ENCODE measurements around the gene AFAP1. TPM values are rescaled to one million over a fixed set of nuclear protein-coding genes. Genes with fewer than 3 reads are reported as not detected.
A peak's percentile ranks its signal among the peaks of the same experiment; 100 is the strongest.

The AFAP1 gene
- total RNA-seq, 1 donor from 2014 or later, result 6.8 TPM

DNA sequence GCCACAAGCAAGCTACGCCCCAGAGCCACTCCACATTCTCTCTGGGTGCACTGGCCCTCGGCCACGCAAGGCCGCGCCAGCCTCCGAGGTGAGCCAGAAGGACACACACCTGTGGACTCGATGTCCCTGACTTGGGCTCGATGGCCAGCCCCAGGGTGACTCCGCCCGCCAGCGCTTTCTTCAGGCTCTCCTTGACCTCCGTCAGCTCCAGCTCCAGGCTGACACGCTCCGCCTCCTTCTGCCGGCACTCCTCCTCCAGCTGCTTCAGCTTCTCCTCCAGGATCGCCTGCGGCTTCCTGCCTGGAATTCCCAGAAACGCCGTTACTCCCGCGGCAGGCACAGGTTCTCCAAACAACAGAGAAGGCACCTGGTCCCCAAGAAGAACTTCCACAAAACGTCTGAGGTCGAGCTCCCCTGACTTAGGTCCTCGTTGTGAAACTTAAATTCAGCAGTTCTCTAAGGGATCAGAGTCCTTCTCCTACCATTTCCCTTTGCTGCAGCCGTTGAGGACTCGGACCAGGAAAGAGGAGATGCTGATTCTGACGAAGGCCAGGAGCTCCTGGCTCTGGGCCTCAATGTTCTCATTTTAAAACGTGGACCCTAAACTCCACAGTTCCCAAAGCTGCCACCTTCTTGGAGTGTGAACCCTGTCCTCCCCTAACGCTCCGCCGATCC, 166.8 kb downstream of the AFAP1 start:
- H3K27me3 ChIP-seq (ENCODE audit: control insufficient read depth, insufficient read depth, low read length), result no peaks in the 10 kb centered on the region
- peaks cover 38% of the 10 kb centered on the region for H3K36me3 ChIP-seq (ENCODE audit: control insufficient read depth, insufficient read depth, low read length)
- FAIRE-seq, result no peak
- no peak overlapping the region for H3K4me3 ChIP-seq (ENCODE audit: low read depth, low read length)
- DNase-seq (ENCODE audit: low read depth), result no peak
- TF ChIP-seq, protein P1, sequence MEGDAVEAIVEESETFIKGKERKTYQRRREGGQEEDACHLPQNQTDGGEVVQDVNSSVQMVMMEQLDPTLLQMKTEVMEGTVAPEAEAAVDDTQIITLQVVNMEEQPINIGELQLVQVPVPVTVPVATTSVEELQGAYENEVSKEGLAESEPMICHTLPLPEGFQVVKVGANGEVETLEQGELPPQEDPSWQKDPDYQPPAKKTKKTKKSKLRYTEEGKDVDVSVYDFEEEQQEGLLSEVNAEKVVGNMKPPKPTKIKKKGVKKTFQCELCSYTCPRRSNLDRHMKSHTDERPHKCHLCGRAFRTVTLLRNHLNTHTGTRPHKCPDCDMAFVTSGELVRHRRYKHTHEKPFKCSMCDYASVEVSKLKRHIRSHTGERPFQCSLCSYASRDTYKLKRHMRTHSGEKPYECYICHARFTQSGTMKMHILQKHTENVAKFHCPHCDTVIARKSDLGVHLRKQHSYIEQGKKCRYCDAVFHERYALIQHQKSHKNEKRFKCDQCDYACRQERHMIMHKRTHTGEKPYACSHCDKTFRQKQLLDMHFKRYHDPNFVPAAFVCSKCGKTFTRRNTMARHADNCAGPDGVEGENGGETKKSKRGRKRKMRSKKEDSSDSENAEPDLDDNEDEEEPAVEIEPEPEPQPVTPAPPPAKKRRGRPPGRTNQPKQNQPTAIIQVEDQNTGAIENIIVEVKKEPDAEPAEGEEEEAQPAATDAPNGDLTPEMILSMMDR (IDR thresholded peaks at IDR 0.05; ENCODE audit: insufficient read depth, low read length, severe bottlenecking), result no peak

DNA sequence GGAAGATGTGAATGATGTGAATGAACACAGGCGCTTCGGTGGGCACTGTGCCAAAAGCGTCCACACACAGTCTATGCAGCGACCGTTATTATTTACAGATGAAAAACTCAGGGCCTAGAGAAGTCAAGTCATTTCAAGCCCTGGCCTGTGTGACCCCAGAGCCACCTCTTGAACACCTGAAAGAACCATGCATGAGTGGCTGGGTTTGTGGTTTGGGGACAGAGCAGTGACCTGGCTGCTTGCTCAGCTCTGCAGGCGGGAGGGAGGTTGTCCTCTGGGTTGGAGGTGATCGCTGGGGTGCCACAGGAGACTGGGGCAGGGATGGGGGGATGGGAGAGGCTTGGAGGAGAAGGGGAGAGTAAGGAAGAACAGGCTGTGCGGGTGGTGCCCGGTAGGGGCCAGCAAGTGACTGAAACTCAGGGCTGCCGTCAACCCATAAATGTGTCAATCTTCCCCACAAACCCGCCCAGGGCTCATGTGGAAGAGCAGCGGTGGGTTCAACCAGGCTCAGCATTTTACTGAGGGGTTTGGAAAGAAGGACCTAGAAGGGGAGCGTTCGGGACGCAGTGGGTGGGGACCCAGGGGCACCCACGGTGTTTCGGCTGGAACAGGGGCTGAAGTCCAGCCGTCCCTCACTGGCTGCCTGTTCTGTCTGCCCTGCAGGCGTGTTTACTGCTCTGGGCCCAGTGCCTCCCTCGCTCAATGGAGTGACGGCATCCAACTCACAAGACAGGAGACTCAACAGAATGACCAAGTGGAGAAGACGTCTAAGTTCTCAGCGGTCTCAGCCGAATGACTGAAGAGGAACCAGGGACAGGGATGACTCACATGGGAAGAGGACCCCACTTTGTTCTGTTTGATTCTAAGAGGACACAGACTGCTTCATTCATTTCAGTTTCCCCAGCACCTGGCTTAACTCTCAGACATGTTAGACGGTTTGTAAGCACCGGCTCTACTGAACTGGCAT, 167.8 kb downstream of the AFAP1 start:
- no peak for FAIRE-seq
- peaks cover 36% of the 10 kb centered on the region for H3K36me3 ChIP-seq (ENCODE audit: control insufficient read depth, insufficient read depth, low read length)
- TF ChIP-seq, protein P1 (IDR thresholded peaks at IDR 0.05; ENCODE audit: insufficient read depth, low read length, severe bottlenecking), result no peak
- H3K27me3 ChIP-seq (ENCODE audit: control insufficient read depth, insufficient read depth, low read length), result no peaks in the 10 kb centered on the region
- no peak overlapping the region for H3K4me3 ChIP-seq (ENCODE audit: low read depth, low read length)
- no peak for DNase-seq (ENCODE audit: low read depth)

DNA sequence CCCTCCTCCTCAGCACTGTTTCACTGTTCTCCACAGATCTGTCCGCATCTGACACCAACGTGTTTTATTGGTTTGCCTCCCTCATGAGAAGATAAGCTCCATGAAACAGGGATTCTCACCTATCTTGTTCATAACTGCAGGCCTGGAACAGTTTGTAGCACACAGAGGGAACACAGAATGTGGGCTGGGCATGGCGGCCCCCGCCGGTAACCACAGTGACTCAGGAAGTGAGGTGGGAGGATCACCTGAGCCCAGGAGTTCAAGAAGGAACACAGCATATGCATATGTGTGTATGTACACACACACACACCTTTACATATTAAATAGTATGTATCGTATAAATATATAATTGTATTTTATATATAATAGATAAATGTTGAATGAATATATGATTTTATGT, 168.6 kb downstream of the AFAP1 start:
- Histone ChIP-seq H3K36me3 (ENCODE audit: control insufficient read depth, insufficient read depth, low read length) (peaks cover 39% of the 10 kb centered on the region), H3K27me3 (ENCODE audit: control insufficient read depth, insufficient read depth, low read length) (no peaks in the 10 kb centered on the region), H3K4me3 (ENCODE audit: low read depth, low read length) (no peak overlapping the region)
- TF ChIP-seq, protein P1 (IDR thresholded peaks at IDR 0.05; ENCODE audit: insufficient read depth, low read length, severe bottlenecking), result no peak
- DNase-seq (ENCODE audit: low read depth) (no peak), FAIRE-seq (no peak)

DNA sequence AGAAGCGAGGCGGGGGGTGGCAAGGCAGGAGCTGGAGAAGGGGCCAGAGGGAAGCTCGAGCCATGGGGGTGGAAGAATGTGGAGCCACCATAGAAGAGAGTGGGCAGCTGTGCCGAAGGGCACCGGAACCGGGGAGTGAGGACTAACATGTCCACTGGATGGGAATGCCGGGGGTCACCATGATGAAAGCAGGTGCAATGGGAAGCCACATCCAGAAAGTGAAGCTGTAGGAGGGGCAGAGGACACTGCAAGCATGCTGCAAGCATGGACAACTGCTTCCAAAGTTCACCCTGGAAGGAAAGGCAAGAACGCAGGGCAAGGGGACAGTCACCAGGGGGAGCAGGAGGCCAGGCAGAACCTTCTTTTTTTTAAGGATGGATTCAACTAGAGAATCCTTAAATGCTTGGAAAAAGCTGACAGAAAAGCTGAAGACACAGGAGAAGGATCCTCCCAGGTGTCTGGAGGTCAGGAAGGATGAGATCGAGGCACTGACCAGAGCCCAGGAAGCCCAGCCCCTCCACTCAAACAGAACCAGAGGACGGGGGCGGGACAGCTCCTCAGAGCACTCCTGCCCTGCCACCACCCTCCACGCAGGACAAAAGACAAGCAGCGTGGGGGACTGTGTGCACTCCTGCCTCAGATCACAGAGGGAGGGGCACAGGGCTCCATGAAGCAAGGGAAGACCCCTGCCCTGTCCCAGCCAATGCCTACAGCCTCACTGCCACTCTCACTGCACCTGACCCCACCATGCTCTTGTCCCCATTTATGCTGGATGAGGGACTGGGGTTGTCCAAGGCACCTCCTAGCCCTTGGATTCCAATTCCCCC, 169.2 kb downstream of the AFAP1 start:
- FAIRE-seq, result peak; percentile 43
- TF ChIP-seq, protein P1 (IDR thresholded peaks at IDR 0.05; ENCODE audit: insufficient read depth, low read length, severe bottlenecking), result peak; percentile 44
- Histone ChIP-seq H3K27me3 (ENCODE audit: control insufficient read depth, insufficient read depth, low read length) (no peaks in the 10 kb centered on the region), H3K4me3 (ENCODE audit: low read depth, low read length) (no peak overlapping the region), H3K36me3 (ENCODE audit: control insufficient read depth, insufficient read depth, low read length) (peaks cover 41% of the 10 kb centered on the region)
- no peak for DNase-seq (ENCODE audit: low read depth)

DNA sequence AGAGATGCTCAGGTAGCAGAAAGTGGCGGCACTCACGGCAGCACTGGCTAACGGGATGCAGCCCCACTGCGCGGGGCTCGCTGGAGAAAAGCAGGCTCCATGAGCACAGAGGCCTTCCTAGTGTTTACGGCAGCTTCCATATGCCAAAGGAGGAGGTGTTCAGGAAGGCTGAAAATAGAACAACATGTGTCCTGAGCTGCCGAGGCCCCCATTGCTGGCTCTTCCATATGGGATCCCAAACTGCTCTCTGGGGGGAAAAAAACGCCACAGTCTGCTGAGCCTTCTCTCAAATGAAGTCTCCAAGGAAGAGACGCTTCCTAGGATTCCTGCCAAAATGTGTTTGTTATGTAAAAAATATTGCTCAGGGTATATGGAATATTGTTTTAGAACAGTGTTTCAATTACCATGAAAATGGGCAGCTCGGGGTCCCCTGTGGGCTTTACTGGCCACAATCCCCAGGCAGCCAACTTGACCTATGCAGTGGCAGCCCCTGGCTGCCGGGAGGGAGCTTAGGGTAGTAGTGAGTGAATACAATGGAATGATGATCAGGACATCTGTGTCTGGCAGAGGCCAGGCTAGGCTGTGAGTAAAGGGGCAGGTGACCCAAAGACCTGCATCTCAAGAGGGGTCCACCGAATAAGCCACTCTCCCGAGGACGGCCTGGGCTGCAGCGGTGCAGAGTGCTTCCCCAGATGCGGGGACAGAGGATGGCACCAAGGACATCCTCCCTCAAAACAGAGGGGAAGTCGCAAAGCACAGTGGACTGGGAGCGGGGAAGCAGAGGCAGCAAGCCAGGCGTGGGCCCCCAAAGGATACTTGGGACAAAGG, 170.1 kb downstream of the AFAP1 start:
- FAIRE-seq, result no peak
- DNase-seq (ENCODE audit: low read depth), result no peak
- TF ChIP-seq, protein P1 (IDR thresholded peaks at IDR 0.05; ENCODE audit: insufficient read depth, low read length, severe bottlenecking), result no peak
- Histone ChIP-seq H3K36me3 (ENCODE audit: control insufficient read depth, insufficient read depth, low read length) (peaks cover 41% of the 10 kb centered on the region), H3K4me3 (ENCODE audit: low read depth, low read length) (no peak overlapping the region), H3K27me3 (ENCODE audit: control insufficient read depth, insufficient read depth, low read length) (no peaks in the 10 kb centered on the region)

All from bronchial epithelial cell (primary cell).